Thyroid gland (tissue), 4 donors: ENCODE results near the gene TMA7.

ENCODE experiments used
- CTCF ChIP-seq, 6 experiments: fragments of 200-600 bp in 3 of 6; fragments of 450-650 bp in 3 of 6; sonication (generic) in 3 of 6; IDR thresholded peaks; one replicate each; pipeline ENCODE4 v1.5.1; 2016 to 2019; ENCODE audit warnings: antibody characterized with exemption in 6 of 6, mild to moderate bottlenecking in 2 of 6, inconsistent platforms in 1 of 6, moderate library complexity in 1 of 6
- POLR2A ChIP-seq, 2 donors: fragments of 450-650 bp; IDR thresholded peaks; one replicate each; pipeline ENCODE4 v1.6.1; 2017; ENCODE audit warnings: antibody characterized with exemption in 2 of 2, mild to moderate bottlenecking in 2 of 2, moderate library complexity in 1 of 2

DNA sequence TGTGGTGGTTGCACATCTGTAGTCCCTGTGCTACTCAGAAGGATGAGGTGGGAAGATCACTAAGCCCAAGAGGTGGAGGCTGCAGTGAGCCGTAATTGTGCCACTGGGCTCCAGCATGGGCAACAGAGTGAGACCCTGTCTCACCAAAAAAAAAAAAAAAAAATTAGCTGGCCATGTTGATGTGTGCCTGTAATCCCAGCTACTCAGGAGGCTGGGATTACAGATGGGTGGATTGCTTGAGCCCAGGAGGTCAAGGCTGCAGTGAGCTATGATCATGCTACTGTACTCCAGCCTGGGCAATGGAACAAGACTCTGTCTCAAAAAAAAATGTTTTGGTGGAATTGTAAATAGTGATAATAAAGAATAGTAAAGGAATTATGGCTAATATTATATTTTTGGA is 16.4 kb downstream of the TMA7 start:
- TF ChIP-seq CTCF (IDR thresholded peaks at IDR 0.05) (no peak), POLR2A (IDR thresholded peaks at IDR 0.05) (no peak)
